Ascending aorta (tissue), 2 donors: ENCODE results near the gene WDR70. TPM values are rescaled to one million over a fixed set of nuclear protein-coding genes. Genes with fewer than 3 reads are reported as not detected.

ENCODE experiments used
- DNase-seq, 2 donors: peaks; one replicate each; pipeline ENCODE4 v3.0.0-alpha.2; 2019; ENCODE audit warnings: low spot score in 2 of 2
- H3K27ac ChIP-seq, 2 donors: fragments of 200-600 bp; sonication (generic); one replicate each; pipeline ENCODE4 v1.5.1; 2016 to 2017; ENCODE audit warnings: mild to moderate bottlenecking in 1 of 2
- H3K27me3 ChIP-seq: fragments of 200-600 bp; sonication (generic); one replicate; pipeline ENCODE4 v1.5.1; 2017
- H3K36me3 ChIP-seq, 2 donors: fragments of 200-600 bp; sonication (generic); one replicate each; pipeline ENCODE4 v1.5.1; 2016
- H3K4me1 ChIP-seq, 2 donors: fragments of 200-600 bp; sonication (generic); one replicate each; pipeline ENCODE4 v1.5.1; 2016 to 2017; ENCODE audit warnings: mild to moderate bottlenecking in 1 of 2
- H3K4me3 ChIP-seq, 2 donors: fragments of 200-600 bp; sonication (generic); one replicate each; pipeline ENCODE4 v1.5.1; 2016 to 2017; ENCODE audit warnings: mild to moderate bottlenecking in 1 of 2
- H3K9me3 ChIP-seq, 2 donors: fragments of 200-600 bp; sonication (generic); one replicate each; pipeline ENCODE4 v1.5.1; 2016
- CTCF ChIP-seq, 3 experiments: fragments of 200-600 bp in 2 of 3; fragments of 450-650 bp in 1 of 3; sonication (generic) in 2 of 3; IDR thresholded peaks; one replicate each; pipeline ENCODE4 v1.5.1; 2016 to 2019; ENCODE audit warnings: antibody characterized with exemption in 3 of 3, mild to moderate bottlenecking in 1 of 3, moderate library complexity in 1 of 3
- intact Hi-C: fragments of 100-400 bp; cut with DNase I; formaldehyde crosslinking; loops from one replicate; pipeline ENCODE4 v1.15.1; 2023
- total RNA-seq: library from RNA; depleted of rRNA; stranded (reverse); fragments of >200 nt; gene quantifications from one replicate; pipeline ENCODE4 v1.1.0, GENCODE V29; 2016

The WDR70 gene
- total RNA-seq, 1 donor from 2014 or later = 8.7 TPM

GRCh38 chr5:37742111-37742510 lies 363.0 kb downstream of the WDR70 start:
- H3K27ac ChIP-seq = no peak overlapping the region
- no peak for DNase-seq
- no peaks in the 10 kb centered on the region for H3K27me3 ChIP-seq
- no peak overlapping the region for H3K4me3 ChIP-seq
- peaks cover 4 to 8% of the 10 kb centered on the region in 2 donors for H3K4me1 ChIP-seq
- H3K9me3 ChIP-seq = no peaks in the 10 kb centered on the region
- no peak for TF ChIP-seq CTCF (IDR thresholded peaks at IDR 0.05)
- intact Hi-C loops = no loop called here
- peaks cover 0 to 14% of the 10 kb centered on the region in 2 donors for H3K36me3 ChIP-seq

DNA sequence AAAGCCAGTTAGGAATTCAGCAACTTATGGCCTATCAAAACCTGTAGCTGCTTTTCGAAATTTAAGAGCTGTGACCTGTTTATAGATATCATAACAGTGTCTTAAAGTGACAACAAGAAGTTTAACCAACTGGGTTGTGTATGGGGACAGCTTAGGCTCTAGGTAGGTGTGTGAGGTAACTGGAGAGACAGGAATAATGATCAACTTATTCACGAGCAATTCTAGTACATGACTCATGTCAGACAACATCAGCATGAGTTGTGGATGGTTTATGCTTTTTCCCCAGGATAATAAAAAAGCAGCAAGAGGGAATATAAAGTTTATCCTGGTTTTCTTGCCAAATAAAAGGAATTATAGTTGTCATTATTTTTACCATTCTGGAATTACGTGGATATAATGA lies 372.1 kb downstream of the WDR70 start:
- DNase-seq = no peak
- no peaks in the 10 kb centered on the region for H3K27me3 ChIP-seq
- no peak for TF ChIP-seq CTCF (IDR thresholded peaks at IDR 0.05)
- no peak overlapping the region for H3K4me3 ChIP-seq
- peaks cover 0 to 22% of the 10 kb centered on the region in 2 donors for H3K36me3 ChIP-seq
- H3K27ac ChIP-seq = no peak overlapping the region
- intact Hi-C loops = no loop called here
- no peaks in the 10 kb centered on the region for H3K9me3 ChIP-seq
- no peaks in the 10 kb centered on the region for H3K4me1 ChIP-seq

DNA sequence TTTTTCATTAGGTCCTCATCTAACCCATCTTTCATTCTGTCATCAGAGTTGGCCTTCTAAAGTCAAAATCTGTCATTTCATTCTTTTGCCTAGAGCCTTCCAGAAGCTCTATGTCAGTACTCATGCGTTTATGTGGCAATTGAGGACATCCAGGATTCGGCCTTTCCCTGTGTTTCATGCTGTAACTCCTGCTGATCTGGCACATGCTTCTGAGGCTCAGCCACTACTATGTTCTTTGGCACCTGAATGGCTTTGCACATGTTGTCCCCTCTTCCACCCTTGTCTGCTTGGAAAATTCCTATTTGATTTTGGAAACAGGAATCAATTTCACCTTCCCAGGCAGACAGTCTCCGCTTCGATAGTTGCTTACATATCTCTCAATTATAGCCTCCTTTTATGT lies 375.9 kb downstream of the WDR70 start:
- no peak overlapping the region for H3K27ac ChIP-seq
- intact Hi-C loops = no loop called here

GRCh38 chr5:37755581-37755980 lies 376.5 kb downstream of the WDR70 start:
- Histone ChIP-seq H3K27ac (no peak overlapping the region), H3K36me3 (peaks cover 0 to 22% of the 10 kb centered on the region in 2 donors)

More for the DNA sequence above, 375.9 kb downstream of the WDR70 start:
- Histone ChIP-seq H3K9me3 (peaks cover 0 to 3% of the 10 kb centered on the region in 2 donors), H3K4me3 (no peak overlapping the region), H3K4me1 (no peaks in the 10 kb centered on the region), H3K36me3 (peaks cover 0 to 22% of the 10 kb centered on the region in 2 donors), H3K27me3 (no peaks in the 10 kb centered on the region)
- DNase-seq = no peak
- no peak for TF ChIP-seq CTCF (IDR thresholded peaks at IDR 0.05)

DNA sequence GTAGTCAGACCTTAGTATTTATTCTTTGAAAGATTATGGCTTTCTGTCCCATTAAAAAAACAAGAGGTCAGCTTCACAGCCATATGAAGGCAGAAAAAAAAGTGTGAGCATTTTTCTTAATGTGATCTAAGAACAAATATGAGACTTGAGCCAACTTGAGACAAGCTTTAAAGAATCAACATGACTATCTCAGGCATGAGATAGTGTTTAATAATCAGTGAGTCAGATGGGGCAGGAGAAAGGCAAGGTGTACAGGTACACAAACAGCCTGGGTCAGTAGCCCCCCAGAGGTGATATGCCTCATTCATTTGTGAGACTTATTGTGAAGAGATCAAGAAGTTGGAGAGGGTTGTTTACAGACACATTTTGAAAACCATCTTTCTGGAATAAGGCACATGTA lies 377.1 kb downstream of the WDR70 start:
- Histone ChIP-seq H3K4me3 (no peak overlapping the region), H3K36me3 (peaks cover 0 to 22% of the 10 kb centered on the region in 2 donors), H3K27me3 (no peaks in the 10 kb centered on the region), H3K27ac (no peak overlapping the region), H3K9me3 (peaks cover 0 to 3% of the 10 kb centered on the region in 2 donors), H3K4me1 (no peaks in the 10 kb centered on the region)
- no peak for DNase-seq
- intact Hi-C loops = no loop called here
- TF ChIP-seq CTCF (IDR thresholded peaks at IDR 0.05) = no peak

More at GRCh38 chr5:37755581-37755980, 376.5 kb downstream of the WDR70 start:
- peaks cover 0 to 3% of the 10 kb centered on the region in 2 donors for H3K9me3 ChIP-seq
- H3K27me3 ChIP-seq = no peaks in the 10 kb centered on the region
- intact Hi-C loops = no loop called here
- no peak for DNase-seq
- no peak for TF ChIP-seq CTCF (IDR thresholded peaks at IDR 0.05)
- H3K4me1 ChIP-seq = no peaks in the 10 kb centered on the region
- no peak overlapping the region for H3K4me3 ChIP-seq
